HG02678 (cell line): ENCODE results near the gene RARG.

Experiments
- ATAC-seq: cut with Tn5 transposase; IDR thresholded peaks from one replicate; pipeline ENCODE4 v1.9.1; 2021; ENCODE audit warnings: mild to moderate bottlenecking, moderate library complexity; ENCODE audit not compliant: unreplicated experiment

RARG gene

GRCh38 chr12:53224061-53224896 is 7.7 kb downstream of the RARG start:
- ATAC-seq: no peak

GRCh38 chr12:53223389-53224060 is 8.5 kb downstream of the RARG start:
- no peak for ATAC-seq

- ATAC-seq: no peak
These were observed 9.2 kb downstream of the RARG start for GRCh38 chr12:53222806-53223261.

GRCh38 chr12:53222170-53222721 is 9.8 kb downstream of the RARG start:
- ATAC-seq: no peak

- ATAC-seq: peak; percentile 34
These were observed 10.6 kb downstream of the RARG start for GRCh38 chr12:53221203-53222080.

GRCh38 chr12:53220694-53221202 is 11.3 kb downstream of the RARG start:
- peak; percentile 58 for ATAC-seq

GRCh38 chr12:53219956-53220693 is 11.9 kb downstream of the RARG start:
- ATAC-seq: peak; percentile 30

- ATAC-seq: peak; percentile 18
These were observed 12.6 kb downstream of the RARG start for GRCh38 chr12:53219292-53219955.

GRCh38 chr12:53218551-53219291 is 13.3 kb downstream of the RARG start:
- ATAC-seq: no peak

- ATAC-seq: no peak
These were observed 14.1 kb downstream of the RARG start for GRCh38 chr12:53217931-53218307.

- no peak for ATAC-seq
These were observed 14.7 kb downstream of the RARG start for GRCh38 chr12:53217051-53217930.

- no peak for ATAC-seq
These were observed 16.5 kb downstream of the RARG start for GRCh38 chr12:53215497-53215896.

GRCh38 chr12:53214687-53215455 is 17.1 kb downstream of the RARG start:
- ATAC-seq: no peak

GRCh38 chr12:53214221-53214620 is 17.8 kb downstream of the RARG start:
- no peak for ATAC-seq

GRCh38 chr12:53213348-53213747 is 18.7 kb downstream of the RARG start:
- peak; percentile 47 for ATAC-seq

GRCh38 chr12:53212931-53213330 is 19.1 kb downstream of the RARG start:
- ATAC-seq: no peak
